ENCODE data around the gene AHI1.

The AHI1 gene

DNA sequence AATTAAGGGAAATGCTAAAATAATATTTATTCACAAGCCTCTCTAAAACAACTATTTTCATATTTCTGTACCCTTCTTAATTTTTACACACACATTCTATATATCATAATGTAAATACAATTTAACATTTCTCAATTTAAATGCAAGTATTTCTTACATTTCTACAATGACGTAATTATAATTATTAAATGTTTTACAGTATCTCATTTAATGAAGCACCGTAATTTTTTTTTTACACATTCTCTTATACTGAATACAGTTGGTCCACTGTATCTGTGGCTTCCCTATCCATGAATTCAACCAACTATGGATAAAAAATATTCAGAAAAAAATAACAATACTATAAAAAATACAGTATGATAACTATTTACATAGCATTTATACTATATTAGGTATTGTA lies 85.7 kb downstream of the AHI1 start:
- TF ChIP-seq GATA1 (IDR thresholded peaks at IDR 0.05; ENCODE audit: low read depth, low read length) (no peak), POLR2A (IDR thresholded peaks at IDR 0.05; ENCODE audit: low read length) (no peak)
- DNase-seq = no peak

GRCh38 chr6:135411339-135411738 lies 86.2 kb downstream of the AHI1 start:
- TF ChIP-seq POLR2A (IDR thresholded peaks at IDR 0.05; ENCODE audit: low read length) = no peak
- no peak for TF ChIP-seq GATA1 (IDR thresholded peaks at IDR 0.05; ENCODE audit: low read depth, low read length)
- peak; percentile 16 to 36 for DNase-seq

GRCh38 chr6:135410856-135411255 lies 86.7 kb downstream of the AHI1 start:
- TF ChIP-seq GATA1 (IDR thresholded peaks at IDR 0.05; ENCODE audit: low read depth, low read length) (no peak), POLR2A (IDR thresholded peaks at IDR 0.05; ENCODE audit: low read length) (no peak)
- DNase-seq = peak in 1 of 2 experiments; percentile 12

GRCh38 chr6:135403584-135403983 lies 94.0 kb downstream of the AHI1 start:
- TF ChIP-seq POLR2A (IDR thresholded peaks at IDR 0.05; ENCODE audit: low read length) (no peak), GATA1 (IDR thresholded peaks at IDR 0.05; ENCODE audit: low read depth, low read length) (no peak)
- no peak for DNase-seq

GRCh38 chr6:135402311-135402710 lies 95.2 kb downstream of the AHI1 start:
- TF ChIP-seq POLR2A (IDR thresholded peaks at IDR 0.05; ENCODE audit: low read length) (no peak), GATA1 (IDR thresholded peaks at IDR 0.05; ENCODE audit: low read depth, low read length) (no peak)
- DNase-seq = no peak

GRCh38 chr6:135397172-135397952 lies 100.2 kb downstream of the AHI1 start:
- TF ChIP-seq POLR2A (IDR thresholded peaks at IDR 0.05; ENCODE audit: low read length) = no peak
- no peak for DNase-seq

- DNase-seq = no peak
- TF ChIP-seq POLR2A (IDR thresholded peaks at IDR 0.05; ENCODE audit: low read length) (no peak), GATA1 (IDR thresholded peaks at IDR 0.05; ENCODE audit: low read depth, low read length) (no peak)
Measured at GRCh38 chr6:135395136-135395535, 102.4 kb downstream of the AHI1 start.

GRCh38 chr6:135393289-135393688 lies 104.3 kb downstream of the AHI1 start:
- TF ChIP-seq POLR2A (IDR thresholded peaks at IDR 0.05; ENCODE audit: low read length) = no peak
- no peak for TF ChIP-seq GATA1 (IDR thresholded peaks at IDR 0.05; ENCODE audit: low read depth, low read length)
- no peak for DNase-seq

- DNase-seq = no peak
Measured at GRCh38 chr6:135390458-135390857, 107.1 kb downstream of the AHI1 start.

DNA sequence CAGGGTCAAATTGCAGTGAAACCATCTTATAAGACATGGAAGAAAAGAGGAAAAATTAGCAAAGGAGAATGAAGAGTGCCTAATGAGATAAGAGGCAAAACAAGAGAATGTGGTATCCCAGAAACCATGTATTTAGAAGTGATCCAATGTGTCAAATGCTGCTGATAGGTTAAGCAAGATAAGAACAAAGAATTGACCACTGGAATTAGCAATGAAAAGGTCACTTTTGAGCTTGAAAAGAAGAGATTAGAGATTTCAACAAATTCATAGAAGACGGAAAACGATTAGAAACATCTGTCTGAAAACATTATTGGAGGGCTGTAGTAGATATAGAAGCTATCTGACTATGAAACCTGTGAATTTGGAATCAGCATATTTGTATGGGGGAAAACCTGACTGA lies 112.2 kb downstream of the AHI1 start:
- DNase-seq = no peak
- TF ChIP-seq GATA1 (IDR thresholded peaks at IDR 0.05; ENCODE audit: low read depth, low read length) (no peak), POLR2A (IDR thresholded peaks at IDR 0.05; ENCODE audit: low read length) (no peak)

More at GRCh38 chr6:135390458-135390857, 107.1 kb downstream of the AHI1 start:
- TF ChIP-seq GATA1 (IDR thresholded peaks at IDR 0.05; ENCODE audit: low read depth, low read length) (no peak), POLR2A (IDR thresholded peaks at IDR 0.05; ENCODE audit: low read length) (no peak)

DNA sequence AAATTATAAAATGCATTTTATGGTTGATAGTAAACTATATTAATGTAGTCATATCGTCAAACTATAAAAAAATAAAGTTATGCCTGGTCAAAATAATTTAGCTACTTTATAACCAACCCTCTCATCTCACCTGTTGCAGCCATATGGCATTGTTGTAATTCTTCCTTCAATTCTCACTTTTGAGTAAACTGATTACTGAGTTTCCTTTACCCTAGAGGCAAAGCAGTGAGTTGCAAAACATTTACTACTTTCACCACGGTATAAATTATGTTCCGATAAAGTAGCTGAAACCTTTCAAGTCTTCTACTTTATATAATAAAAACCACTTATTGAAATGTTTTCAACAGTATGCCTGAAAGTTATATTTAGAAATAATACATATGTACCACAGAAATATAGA lies 113.8 kb downstream of the AHI1 start:
- TF ChIP-seq GATA1 (IDR thresholded peaks at IDR 0.05; ENCODE audit: low read depth, low read length) (no peak), POLR2A (IDR thresholded peaks at IDR 0.05; ENCODE audit: low read length) (no peak)

GRCh38 chr6:135383301-135383700 lies 114.2 kb downstream of the AHI1 start:
- TF ChIP-seq GATA1 (IDR thresholded peaks at IDR 0.05; ENCODE audit: low read depth, low read length) (no peak), POLR2A (IDR thresholded peaks at IDR 0.05; ENCODE audit: low read length) (no peak)
- DNase-seq = no peak

More for the DNA sequence above, 113.8 kb downstream of the AHI1 start:
- DNase-seq = no peak

DNA sequence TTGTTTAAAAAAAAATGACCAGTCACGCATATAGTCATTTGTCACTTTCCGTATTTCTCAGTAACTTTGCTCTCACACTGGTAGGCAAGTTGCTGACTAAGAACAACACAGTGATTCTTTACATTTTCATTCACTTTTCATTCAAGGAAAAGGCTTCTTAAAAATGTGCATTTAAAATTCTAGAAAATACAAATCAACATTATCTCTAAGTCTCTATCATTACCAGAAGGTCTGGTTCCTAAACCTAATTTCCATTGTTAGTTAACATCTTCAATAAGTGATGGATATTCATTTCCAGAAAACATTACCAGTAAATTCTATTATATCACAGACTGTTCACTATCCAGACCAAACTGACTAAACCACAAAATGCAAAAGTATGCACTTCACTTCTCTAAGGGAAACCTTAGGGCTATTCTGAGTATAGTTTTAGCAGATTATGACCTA lies 115.3 kb downstream of the AHI1 start:
- DNase-seq = no peak
- TF ChIP-seq GATA1 (IDR thresholded peaks at IDR 0.05; ENCODE audit: low read depth, low read length) (no peak), POLR2A (IDR thresholded peaks at IDR 0.05; ENCODE audit: low read length) (no peak)

- no peak for DNase-seq
- TF ChIP-seq GATA1 (IDR thresholded peaks at IDR 0.05; ENCODE audit: low read depth, low read length) (no peak), POLR2A (IDR thresholded peaks at IDR 0.05; ENCODE audit: low read length) (no peak)
Measured at GRCh38 chr6:135380793-135381192, 116.7 kb downstream of the AHI1 start.

GRCh38 chr6:135379647-135380046 lies 117.9 kb downstream of the AHI1 start:
- TF ChIP-seq POLR2A (IDR thresholded peaks at IDR 0.05; ENCODE audit: low read length) = no peak
- no peak for TF ChIP-seq GATA1 (IDR thresholded peaks at IDR 0.05; ENCODE audit: low read depth, low read length)
- DNase-seq = no peak
